ENCODE results near the gene RAB3C. TPM values are rescaled to one million over a fixed set of nuclear protein-coding genes. Genes with fewer than 3 reads are reported as not detected.

The RAB3C gene
- total RNA-seq, 4 donors from 2014 or later, result 0.09 to 0.38 (median 0.21) TPM; not detected in 1

- TF ChIP-seq CTCF (IDR thresholded peaks at IDR 0.05) (no peak), POLR2A (IDR thresholded peaks at IDR 0.05) (no peak)
- no peak overlapping the region for H3K4me3 ChIP-seq
- no peaks in the 10 kb centered on the region for H3K27me3 ChIP-seq
- no peaks in the 10 kb centered on the region for H3K4me1 ChIP-seq
- DNase-seq, result no peak
- no peak overlapping the region for H3K27ac ChIP-seq
- H3K36me3 ChIP-seq, result no peaks in the 10 kb centered on the region
- intact Hi-C loops (cut with DNase I), result no loop called here
- no peaks in the 10 kb centered on the region for H3K9me3 ChIP-seq
These were observed 167.2 kb downstream of the RAB3C start for GRCh38 chr5:58750036-58750435.

- DNase-seq, result no peak
- no peaks in the 10 kb centered on the region for H3K36me3 ChIP-seq
- no peaks in the 10 kb centered on the region for H3K9me3 ChIP-seq
- H3K4me3 ChIP-seq, result no peak overlapping the region
- no peak overlapping the region for H3K27ac ChIP-seq
- TF ChIP-seq CTCF (IDR thresholded peaks at IDR 0.05) (no peak), POLR2A (IDR thresholded peaks at IDR 0.05) (no peak)
- WGBS, 2 donors, result 64% methylated on average over 4 of the region's 4 CpGs
- H3K4me1 ChIP-seq, result no peaks in the 10 kb centered on the region
- intact Hi-C loops (cut with DNase I), result no loop called here
- no peaks in the 10 kb centered on the region for H3K27me3 ChIP-seq
These were observed 168.5 kb downstream of the RAB3C start for GRCh38 chr5:58751222-58751837.

GRCh38 chr5:58752104-58752503 lies 169.2 kb downstream of the RAB3C start:
- DNase-seq, result no peak
- TF ChIP-seq POLR2A (IDR thresholded peaks at IDR 0.05) (no peak), CTCF (IDR thresholded peaks at IDR 0.05) (no peak)
- intact Hi-C loops (cut with DNase I), result no loop called here
- H3K27me3 ChIP-seq, result no peaks in the 10 kb centered on the region
- WGBS, 2 donors, result 71 to 75% methylated on average over 1 of the region's 1 CpG
- H3K36me3 ChIP-seq, result no peaks in the 10 kb centered on the region
- no peak overlapping the region for H3K27ac ChIP-seq
- no peak overlapping the region for H3K4me3 ChIP-seq
- H3K4me1 ChIP-seq, result no peaks in the 10 kb centered on the region
- H3K9me3 ChIP-seq, result no peaks in the 10 kb centered on the region

GRCh38 chr5:58753446-58753845 lies 170.6 kb downstream of the RAB3C start:
- Histone ChIP-seq H3K4me3 (no peak overlapping the region), H3K27me3 (no peaks in the 10 kb centered on the region), H3K9me3 (no peaks in the 10 kb centered on the region), H3K36me3 (no peaks in the 10 kb centered on the region), H3K27ac (no peak overlapping the region), H3K4me1 (no peaks in the 10 kb centered on the region)
- 67 to 80% methylated on average over 5 of the region's 5 CpGs for WGBS, 2 donors
- DNase-seq, result no peak
- TF ChIP-seq CTCF (IDR thresholded peaks at IDR 0.05) (no peak), POLR2A (IDR thresholded peaks at IDR 0.05) (no peak)
- intact Hi-C loops (cut with DNase I), result no loop called here

GRCh38 chr5:58754250-58754649 lies 171.4 kb downstream of the RAB3C start:
- intact Hi-C loops (cut with DNase I), result no loop called here
- DNase-seq, result no peak
- Histone ChIP-seq H3K4me3 (no peak overlapping the region), H3K4me1 (no peaks in the 10 kb centered on the region), H3K9me3 (no peaks in the 10 kb centered on the region), H3K36me3 (no peaks in the 10 kb centered on the region), H3K27ac (no peak overlapping the region), H3K27me3 (no peaks in the 10 kb centered on the region)
- 84 to 85% methylated on average over 5 to 6 of the region's 6 CpGs for WGBS, 2 donors
- TF ChIP-seq CTCF (IDR thresholded peaks at IDR 0.05) (no peak), POLR2A (IDR thresholded peaks at IDR 0.05) (no peak)
